ENCODE measurements around the gene HSH2D.

DNA sequence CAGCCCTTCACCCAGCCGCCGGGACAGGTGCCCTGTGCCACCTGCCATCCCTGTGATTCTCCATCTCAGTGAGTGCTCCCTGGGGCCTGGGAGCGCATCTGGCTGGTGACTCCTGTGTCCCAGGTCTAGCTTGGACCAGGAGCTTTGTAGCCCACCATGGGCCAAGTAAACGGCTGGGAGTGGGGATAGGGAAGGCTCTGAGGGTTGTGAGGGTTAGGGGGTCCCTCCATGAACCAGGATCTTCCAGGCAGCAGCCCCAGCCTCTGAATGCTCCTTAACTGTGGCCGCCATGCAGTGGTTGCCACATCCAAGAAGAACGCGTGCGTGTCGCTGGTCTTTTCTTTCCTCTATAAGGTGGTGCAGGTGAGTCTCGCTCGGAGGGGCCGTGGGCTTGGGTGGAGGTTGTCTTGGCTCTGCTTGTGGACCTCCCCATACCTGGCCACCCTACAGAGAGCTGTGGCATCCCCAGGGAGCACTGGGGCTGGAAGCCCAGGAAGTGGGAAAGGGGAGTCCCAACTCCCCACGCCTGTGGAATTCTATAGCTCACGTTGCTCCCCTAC, 62.6 kb downstream of the HSH2D start:
- TF ChIP-seq ELF1 (tag; IDR thresholded peaks at IDR 0.05): no peak
- no peak for TF ChIP-seq GABPA (tag; conservative IDR thresholded peaks at IDR 0.05; ENCODE audit: low read depth)
- TF ChIP-seq IRF2 (CRISPR knock-in tag; IDR thresholded peaks at IDR 0.05): no peak
- TF ChIP-seq ZKSCAN8 (CRISPR knock-in tag; IDR thresholded peaks at IDR 0.05): no peak
- no peak for TF ChIP-seq CBX8 (IDR thresholded peaks at IDR 0.05; ENCODE audit: borderline replicate concordance, extremely low read depth, low read depth, low read length, poor library complexity, severe bottlenecking)
- no peak for TF ChIP-seq HCFC1 (IDR thresholded peaks at IDR 0.05; ENCODE audit: low read depth, low read length)
- TF ChIP-seq EZH2 (IDR thresholded peaks at IDR 0.05; ENCODE audit: borderline replicate concordance, low read depth, low read length): no peak

Measured in K562 (cell line).